Measurements from ENCODE around the gene GAS2L1. TPM values are rescaled to one million over a fixed set of nuclear protein-coding genes. Genes with fewer than 3 reads are reported as not detected.
"Not testable (repeated sequence)": the region's sequence is repeated elsewhere in the genome, so short reads cannot be mapped to it uniquely, and the experiment has no call there.

The GAS2L1 gene
- total RNA-seq, 2 donors from 2014 or later = 0.43 TPM; not detected in 1

DNA sequence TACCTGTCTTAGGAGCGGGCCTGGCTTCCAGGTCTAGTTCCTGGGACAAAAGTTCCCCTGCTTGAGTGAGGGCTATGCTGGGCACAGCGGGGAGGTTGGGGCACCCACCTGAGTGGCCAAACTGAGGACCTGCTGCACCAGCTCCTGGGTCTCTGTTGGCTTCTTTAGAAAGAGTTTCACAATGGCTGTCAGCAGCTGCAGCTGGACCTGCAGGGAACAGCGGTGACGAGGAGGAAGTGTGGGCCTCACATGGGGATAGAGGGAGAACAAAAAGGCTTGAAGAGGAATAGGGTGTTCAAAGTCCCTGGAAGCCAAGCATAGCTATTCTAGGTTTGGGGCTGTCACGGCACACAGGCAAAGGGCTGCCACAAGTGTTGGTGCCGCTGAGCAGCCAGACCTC lies 35.7 kb downstream of the GAS2L1 start:
- no peak for DNase-seq (ENCODE audit: low spot score)
- ATAC-seq = no peak
- no peaks in the 10 kb centered on the region for H3K9me3 Mint-ChIP-seq
- H3K27me3 Mint-ChIP-seq = no peaks in the 10 kb centered on the region
- H3K27ac Mint-ChIP-seq = no peak overlapping the region
- peaks cover 10% of the 10 kb centered on the region for H3K36me3 Mint-ChIP-seq
- H3K4me3 Mint-ChIP-seq = no peak overlapping the region
- H3K4me1 Mint-ChIP-seq (ENCODE audit: low read depth in 2 of 2) = peaks cover 0 to 10% of the 10 kb centered on the region in 2 donors

DNA sequence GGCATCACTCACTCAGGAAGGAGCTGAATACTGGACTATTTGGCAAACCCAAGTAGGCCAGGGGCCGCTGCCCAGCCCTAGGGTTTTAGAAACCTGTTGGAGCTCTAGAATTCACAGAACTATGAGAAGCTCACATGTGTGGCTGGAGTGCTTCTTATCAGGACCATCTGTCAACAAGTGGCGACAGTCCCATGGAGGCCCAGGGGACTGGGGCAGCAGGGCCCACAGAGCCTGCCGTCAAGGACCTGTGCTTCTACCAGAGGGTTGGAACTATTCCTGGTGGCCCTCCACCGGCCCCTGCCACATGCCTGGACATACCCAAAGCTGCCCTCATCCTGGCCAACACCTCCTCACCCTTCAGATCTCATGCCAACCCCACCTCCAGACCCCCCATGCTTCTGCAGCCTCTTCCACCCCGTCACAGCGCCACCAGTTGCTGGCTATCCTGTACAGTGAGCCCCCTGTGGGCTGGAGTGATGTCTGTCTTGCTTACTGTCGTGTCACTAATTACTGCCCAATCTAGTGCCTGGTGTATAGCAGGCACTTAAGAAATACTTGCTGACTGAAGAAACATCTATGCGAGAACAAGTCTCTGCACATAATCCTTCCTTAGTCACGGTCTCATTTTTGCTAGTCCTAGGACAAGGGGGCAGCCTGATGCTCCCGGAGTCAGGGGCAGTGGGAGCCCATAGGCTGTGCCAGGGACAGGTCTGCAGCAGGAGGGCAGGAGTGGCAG lies 36.3 kb downstream of the GAS2L1 start:
- Mint-ChIP-seq H3K4me1 (ENCODE audit: low read depth in 2 of 2) (peaks cover 0 to 10% of the 10 kb centered on the region in 2 donors), H3K27ac (no peak overlapping the region), H3K9me3 (no peaks in the 10 kb centered on the region), H3K4me3 (no peak overlapping the region), H3K27me3 (no peaks in the 10 kb centered on the region), H3K36me3 (peaks cover 16% of the 10 kb centered on the region)
- ATAC-seq = no peak
- no peak for DNase-seq (ENCODE audit: low spot score)

DNA sequence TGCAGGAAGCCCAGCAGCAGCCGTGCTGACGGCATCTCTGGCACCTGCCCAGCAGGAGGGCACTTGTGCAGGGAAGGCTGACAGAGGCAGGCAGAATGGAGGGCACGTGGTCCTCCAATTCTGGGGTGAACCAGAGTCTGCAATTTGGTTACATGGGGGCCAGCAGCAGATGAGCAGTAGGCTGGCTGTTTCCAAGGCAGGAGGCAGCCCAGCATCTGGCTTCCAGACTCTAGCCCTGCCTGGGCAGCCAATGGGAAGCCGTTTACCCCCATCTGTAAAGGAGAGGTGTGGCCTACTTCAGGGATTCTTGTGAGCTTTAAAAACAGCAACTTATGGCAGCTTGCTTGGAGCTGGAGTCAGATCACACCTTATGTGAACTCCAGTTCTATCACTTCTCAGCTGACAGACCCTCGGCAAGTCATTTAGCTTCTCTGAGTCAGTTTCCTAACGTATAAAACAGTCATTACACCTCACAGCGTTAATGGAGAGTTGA lies 36.9 kb downstream of the GAS2L1 start:
- H3K4me1 Mint-ChIP-seq (ENCODE audit: low read depth in 2 of 2) = peaks cover 0 to 10% of the 10 kb centered on the region in 2 donors
- peaks cover 11% of the 10 kb centered on the region for H3K36me3 Mint-ChIP-seq
- ATAC-seq = peak in 1 of 2 donors; percentile 77
- H3K27me3 Mint-ChIP-seq = no peaks in the 10 kb centered on the region
- H3K27ac Mint-ChIP-seq = no peak overlapping the region
- H3K9me3 Mint-ChIP-seq = no peaks in the 10 kb centered on the region
- H3K4me3 Mint-ChIP-seq = no peak overlapping the region
- no peak for DNase-seq (ENCODE audit: low spot score)

DNA sequence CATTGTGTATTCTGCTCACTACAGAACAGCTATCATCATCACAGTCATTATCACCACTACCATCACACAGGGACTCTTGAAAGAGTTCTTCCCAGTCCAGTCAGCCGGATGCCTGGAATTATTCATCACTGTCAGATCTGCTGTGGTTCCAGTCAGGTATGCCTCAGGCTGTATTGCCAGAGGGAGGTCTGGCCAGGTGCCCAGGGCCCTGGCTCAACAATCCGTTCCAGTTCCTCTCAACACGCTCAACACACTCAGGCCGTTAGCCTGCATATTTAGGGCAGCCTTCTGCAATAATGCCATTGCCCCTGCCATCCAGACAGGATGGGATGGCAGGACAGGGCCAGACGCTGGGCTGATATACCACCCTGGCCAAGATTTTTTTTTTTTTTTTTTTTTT lies 37.7 kb downstream of the GAS2L1 start:
- DNase-seq (ENCODE audit: low spot score) (no peak), ATAC-seq (no peak)
- no peak overlapping the region for H3K4me3 Mint-ChIP-seq
- H3K27ac Mint-ChIP-seq = no peak overlapping the region
- H3K4me1 Mint-ChIP-seq (ENCODE audit: low read depth in 2 of 2) = peaks cover 0 to 7% of the 10 kb centered on the region in 2 donors
- H3K36me3 Mint-ChIP-seq = peaks cover 10% of the 10 kb centered on the region
- no peaks in the 10 kb centered on the region for H3K27me3 Mint-ChIP-seq
- no peaks in the 10 kb centered on the region for H3K9me3 Mint-ChIP-seq

DNA sequence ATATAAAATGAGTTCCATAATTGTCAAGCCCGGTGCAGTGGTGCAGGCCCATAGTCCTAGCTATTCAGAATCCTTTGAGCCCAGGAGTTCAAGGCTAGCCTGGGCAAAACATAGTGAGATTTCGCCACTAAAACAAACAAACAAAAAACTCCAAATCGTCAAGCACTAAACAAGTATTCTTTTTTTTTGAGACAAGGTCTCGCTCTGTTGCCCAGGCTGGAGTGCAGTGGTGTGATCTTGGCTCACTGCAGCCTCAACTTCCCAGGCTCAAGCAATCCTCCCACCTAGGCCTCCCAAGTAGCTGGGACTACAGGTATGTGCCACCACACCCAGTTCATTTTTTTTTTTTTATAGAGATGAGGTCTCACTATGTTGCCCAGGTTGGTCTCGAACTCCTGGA lies 38.4 kb downstream of the GAS2L1 start:
- H3K27me3 Mint-ChIP-seq; ATAC-seq; H3K4me3 Mint-ChIP-seq; H3K4me1 Mint-ChIP-seq (ENCODE audit: low read depth in 2 of 2); H3K27ac Mint-ChIP-seq; DNase-seq (ENCODE audit: low spot score); H3K9me3 Mint-ChIP-seq; H3K36me3 Mint-ChIP-seq: not testable (repeated sequence)

GRCh38 chr22:29345932-29346331 lies 39.5 kb downstream of the GAS2L1 start:
- Mint-ChIP-seq H3K4me1 (ENCODE audit: low read depth in 2 of 2) (peaks cover 0 to 5% of the 10 kb centered on the region in 2 donors), H3K9me3 (no peaks in the 10 kb centered on the region), H3K27me3 (no peaks in the 10 kb centered on the region), H3K27ac (no peak overlapping the region), H3K36me3 (peaks cover 10% of the 10 kb centered on the region), H3K4me3 (no peak overlapping the region)
- ATAC-seq (no peak), DNase-seq (ENCODE audit: low spot score) (no peak)

DNA sequence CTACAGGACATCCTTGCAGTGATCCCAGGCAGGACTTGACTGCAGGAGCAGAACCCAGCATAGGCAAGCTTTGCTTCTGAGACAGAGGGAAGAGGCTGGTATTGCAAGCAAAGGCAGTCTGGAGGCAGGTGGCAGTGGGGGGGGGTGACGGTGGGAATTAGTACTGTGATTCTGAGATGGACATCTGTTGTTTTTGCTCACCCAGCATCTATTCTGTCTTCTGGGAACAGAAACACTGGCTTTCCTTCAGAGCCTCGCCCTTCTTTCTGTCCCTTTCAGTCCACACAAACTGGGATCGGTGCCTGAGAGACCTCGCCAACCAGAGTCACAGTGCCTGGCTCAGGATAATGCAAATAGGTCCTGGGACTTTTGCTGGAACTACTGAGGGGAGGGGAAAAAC lies 40.2 kb downstream of the GAS2L1 start:
- H3K4me1 Mint-ChIP-seq (ENCODE audit: low read depth in 2 of 2) = peaks cover 0 to 5% of the 10 kb centered on the region in 2 donors
- no peak for ATAC-seq
- peaks cover 10% of the 10 kb centered on the region for H3K36me3 Mint-ChIP-seq

GRCh38 chr22:29348041-29348440 lies 41.6 kb downstream of the GAS2L1 start:
- Mint-ChIP-seq H3K27me3 (no peaks in the 10 kb centered on the region), H3K27ac (no peak overlapping the region), H3K4me3 (no peak overlapping the region), H3K9me3 (no peaks in the 10 kb centered on the region), H3K4me1 (ENCODE audit: low read depth in 2 of 2) (peaks cover 0 to 3% of the 10 kb centered on the region in 2 donors), H3K36me3 (peaks cover 10% of the 10 kb centered on the region)
- DNase-seq (ENCODE audit: low spot score) (no peak), ATAC-seq (no peak)

More for the DNA sequence above, 40.2 kb downstream of the GAS2L1 start:
- no peak overlapping the region for H3K27ac Mint-ChIP-seq
- H3K27me3 Mint-ChIP-seq = no peaks in the 10 kb centered on the region
- H3K4me3 Mint-ChIP-seq = no peak overlapping the region
- H3K9me3 Mint-ChIP-seq = no peaks in the 10 kb centered on the region
- DNase-seq (ENCODE audit: low spot score) = no peak

DNA sequence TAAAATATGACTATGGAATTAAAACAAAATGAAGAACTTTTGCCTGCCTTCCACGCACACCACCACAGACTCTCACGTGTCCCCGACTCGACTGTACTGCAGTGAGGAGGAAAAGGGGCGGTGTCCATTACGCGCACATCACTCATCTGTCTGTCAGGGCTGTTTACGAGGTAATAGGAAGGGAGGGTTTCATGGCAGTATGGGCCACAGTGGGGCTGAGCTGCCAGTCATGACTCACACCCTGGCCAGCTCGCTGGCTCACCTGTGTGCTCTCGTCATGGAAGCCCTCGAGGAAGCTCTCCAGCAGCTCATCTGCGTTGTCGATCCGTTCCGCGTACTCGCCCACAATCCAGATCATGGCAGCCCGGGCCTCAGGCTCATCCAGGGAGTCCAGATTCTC lies 42.5 kb downstream of the GAS2L1 start:
- no peak overlapping the region for H3K27ac Mint-ChIP-seq
- H3K4me1 Mint-ChIP-seq (ENCODE audit: low read depth in 2 of 2) = peaks cover 0 to 2% of the 10 kb centered on the region in 2 donors
- peaks cover 10% of the 10 kb centered on the region for H3K36me3 Mint-ChIP-seq
- H3K4me3 Mint-ChIP-seq = no peak overlapping the region
- no peaks in the 10 kb centered on the region for H3K27me3 Mint-ChIP-seq
- ATAC-seq (peak in 1 of 2 donors; percentile 36), DNase-seq (ENCODE audit: low spot score) (no peak)
- H3K9me3 Mint-ChIP-seq = no peaks in the 10 kb centered on the region

- no peaks in the 10 kb centered on the region for H3K27me3 Mint-ChIP-seq
- DNase-seq (ENCODE audit: low spot score) (no peak), ATAC-seq (no peak)
- H3K27ac Mint-ChIP-seq = no peak overlapping the region
- peaks cover 10% of the 10 kb centered on the region for H3K36me3 Mint-ChIP-seq
- H3K4me3 Mint-ChIP-seq = no peak overlapping the region
- H3K4me1 Mint-ChIP-seq (ENCODE audit: low read depth in 2 of 2) = peaks cover 0 to 2% of the 10 kb centered on the region in 2 donors
- H3K9me3 Mint-ChIP-seq = no peaks in the 10 kb centered on the region
Observed at GRCh38 chr22:29351042-29351441, 44.6 kb downstream of the GAS2L1 start.

DNA sequence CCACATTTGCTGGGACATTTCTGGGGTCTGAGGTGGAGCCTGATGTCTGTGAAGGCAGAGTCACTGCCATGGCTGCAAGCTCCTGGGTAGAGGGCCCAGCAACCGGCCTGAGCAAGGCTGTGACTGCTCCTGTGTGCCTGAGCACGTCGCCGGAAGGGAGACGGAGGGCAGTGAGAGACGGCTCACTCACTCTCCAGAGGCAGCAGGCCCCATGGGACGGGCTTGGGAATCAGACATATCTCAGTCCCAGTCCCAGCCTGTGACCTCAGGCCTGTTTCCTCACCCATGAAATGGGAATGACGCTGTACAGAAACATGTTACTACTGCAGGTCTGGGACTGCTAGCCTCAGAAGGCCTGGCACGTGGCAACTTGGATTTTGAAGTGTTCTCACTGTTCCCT lies 45.4 kb downstream of the GAS2L1 start:
- DNase-seq (ENCODE audit: low spot score) (no peak), ATAC-seq (no peak)
- Mint-ChIP-seq H3K36me3 (peaks cover 10% of the 10 kb centered on the region), H3K4me1 (ENCODE audit: low read depth in 2 of 2) (peaks cover 0 to 2% of the 10 kb centered on the region in 2 donors), H3K27me3 (no peaks in the 10 kb centered on the region), H3K27ac (no peak overlapping the region), H3K4me3 (no peak overlapping the region), H3K9me3 (no peaks in the 10 kb centered on the region)

GRCh38 chr22:29352778-29353177 lies 46.3 kb downstream of the GAS2L1 start:
- no peak overlapping the region for H3K27ac Mint-ChIP-seq
- no peak overlapping the region for H3K4me3 Mint-ChIP-seq
- no peaks in the 10 kb centered on the region for H3K27me3 Mint-ChIP-seq
- H3K36me3 Mint-ChIP-seq = peaks cover under 1% of the 10 kb centered on the region
- DNase-seq (ENCODE audit: low spot score) (no peak), ATAC-seq (no peak)
- no peaks in the 10 kb centered on the region for H3K9me3 Mint-ChIP-seq
- no peaks in the 10 kb centered on the region for H3K4me1 Mint-ChIP-seq (ENCODE audit: low read depth in 2 of 2)

DNA sequence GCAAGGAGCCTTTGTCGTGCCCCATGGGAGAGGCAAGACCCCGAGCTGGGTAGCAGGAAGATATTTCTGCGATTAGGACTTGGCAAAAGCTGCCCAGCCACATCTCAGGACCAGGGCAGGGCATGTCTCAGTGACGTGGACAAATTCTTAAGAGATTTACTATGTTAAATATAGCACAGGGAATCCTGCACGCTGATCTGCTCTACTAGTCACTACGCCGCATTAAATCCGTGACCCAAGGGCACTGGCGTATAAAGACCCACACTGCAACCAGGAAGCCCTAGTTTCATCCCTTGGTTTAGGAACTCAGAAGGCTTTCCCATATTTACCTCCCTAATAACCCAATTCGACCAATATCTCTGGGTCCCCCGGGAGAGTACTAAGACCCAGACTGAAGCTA lies 46.8 kb downstream of the GAS2L1 start:
- H3K9me3 Mint-ChIP-seq = no peaks in the 10 kb centered on the region

DNA sequence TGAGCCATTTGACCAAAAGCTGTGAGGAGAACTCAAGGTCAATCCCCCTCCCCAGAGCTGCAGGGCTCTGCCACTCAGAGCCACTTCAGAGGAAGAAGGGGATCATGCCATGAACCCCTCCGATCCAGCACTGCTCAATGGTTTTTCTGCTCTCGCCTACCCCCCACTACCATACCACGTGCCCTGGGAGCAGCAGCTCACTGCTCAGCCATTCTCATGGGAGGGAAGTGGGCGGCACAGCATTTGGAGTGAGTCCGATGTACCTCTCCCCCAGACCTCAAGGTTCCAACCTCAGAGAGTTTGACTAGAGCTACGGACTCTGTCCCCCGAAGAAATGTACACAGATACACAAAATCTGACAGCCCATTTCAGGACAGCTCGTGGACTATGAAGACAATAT lies 47.4 kb downstream of the GAS2L1 start:
- ATAC-seq = no peak
- DNase-seq (ENCODE audit: low spot score) = no peak
- Mint-ChIP-seq H3K36me3 (no peaks in the 10 kb centered on the region), H3K9me3 (no peaks in the 10 kb centered on the region), H3K27me3 (no peaks in the 10 kb centered on the region), H3K4me3 (no peak overlapping the region), H3K4me1 (ENCODE audit: low read depth in 2 of 2) (no peaks in the 10 kb centered on the region), H3K27ac (no peak overlapping the region)

More for the DNA sequence above, 46.8 kb downstream of the GAS2L1 start:
- Mint-ChIP-seq H3K4me3 (no peak overlapping the region), H3K27ac (no peak overlapping the region), H3K4me1 (ENCODE audit: low read depth in 2 of 2) (no peaks in the 10 kb centered on the region), H3K27me3 (no peaks in the 10 kb centered on the region), H3K36me3 (no peaks in the 10 kb centered on the region)
- no peak for ATAC-seq
- DNase-seq (ENCODE audit: low spot score) = no peak

Measured in natural killer cell treated with Interleukin-12 subunit alpha and Interleukin-12 subunit beta and Interleukin-15 and Interleukin-18, amount 100 ng/mL, for 72 hours (primary cell).